Neural cell (in vitro differentiated cells): ENCODE measurements around the gene ZNF593. TPM values are rescaled to one million over a fixed set of nuclear protein-coding genes. Genes with fewer than 3 reads are reported as not detected.

Experiments used
- H2AFZ ChIP-seq: fragments of 200-600, 300-800 bp; sonication (generic), shearing (Covaris generic); 2 replicates; pipeline ENCODE4 v1.6.0; 2014; ENCODE audit warnings: low read depth, mild to moderate bottlenecking, antibody characterized with exemption, low read length, moderate library complexity
- H3F3A ChIP-seq: fragments of 200-600 bp; shearing (Covaris generic); 2 replicates; pipeline ENCODE4 v1.6.1; 2016; ENCODE audit warnings: mild to moderate bottlenecking, moderate library complexity, mixed read lengths, antibody characterized with exemption, low read length; ENCODE audit not compliant: insufficient read depth, poor library complexity, severe bottlenecking
- H3K27ac ChIP-seq: fragments of 200-600, 300-800 bp; sonication (generic), shearing (Covaris generic); 2 replicates; pipeline ENCODE4 v1.5.1; 2014; ENCODE audit warnings: mild to moderate bottlenecking, low read length, moderate library complexity
- H3K27me3 ChIP-seq: fragments of 300-800, 200-600 bp; sonication (generic), shearing (Covaris generic); 2 replicates; pipeline ENCODE4 v1.6.0; 2014; ENCODE audit warnings: mild to moderate bottlenecking, low read depth, low read length, moderate library complexity; ENCODE audit not compliant: insufficient read depth
- H3K36me3 ChIP-seq: fragments of 300-800, 200-600 bp; sonication (generic), shearing (Covaris generic); 2 replicates; pipeline ENCODE4 v1.5.1; 2014; ENCODE audit warnings: mild to moderate bottlenecking, antibody characterized with exemption, low read length, moderate library complexity; ENCODE audit not compliant: insufficient read depth
- H3K4me2 ChIP-seq: fragments of 300-800, 200-600 bp; sonication (generic), shearing (Covaris generic); 2 replicates; pipeline ENCODE4 v1.6.0; 2014; ENCODE audit warnings: mild to moderate bottlenecking, low read length
- H3K4me3 ChIP-seq: fragments of 300-800, 200-600 bp; sonication (generic), shearing (Covaris generic); 2 replicates; pipeline ENCODE4 v1.5.1; 2014; ENCODE audit warnings: mild to moderate bottlenecking, low read length, moderate library complexity
- H3K79me2 ChIP-seq: fragments of 200-600 bp; shearing (Covaris generic); replicated peaks from 2 replicates; pipeline ENCODE4 v1.6.0; 2014; ENCODE audit warnings: mild to moderate bottlenecking, low read length, moderate library complexity; ENCODE audit not compliant: insufficient read depth
- H3K9ac ChIP-seq: fragments of 300-800, 200-600 bp; sonication (generic), shearing (Covaris generic); 2 replicates; pipeline ENCODE4 v1.6.1; 2016; ENCODE audit warnings: mild to moderate bottlenecking, low read length, mixed read lengths
- H3K9me2 ChIP-seq: fragments of 200-600 bp; shearing (Covaris generic); 2 replicates; pipeline ENCODE4 v1.6.1; 2016; ENCODE audit warnings: mild to moderate bottlenecking, low read length, mixed read lengths; ENCODE audit not compliant: insufficient read depth
- H3K9me3 ChIP-seq: fragments of 200-600, 300-800 bp; sonication (generic), shearing (Covaris generic); 2 replicates; pipeline ENCODE4 v1.6.1; 2016; ENCODE audit warnings: mild to moderate bottlenecking, mixed run types, low read length, moderate library complexity, mixed read lengths
- H4K20me1 ChIP-seq: fragments of 200-600 bp; shearing (Covaris generic); 2 replicates; pipeline ENCODE4 v1.6.1; 2016; ENCODE audit warnings: mild to moderate bottlenecking, mixed run types; ENCODE audit not compliant: insufficient read depth
- EP300 ChIP-seq: fragments of 450-650 bp; conservative IDR thresholded peaks from 2 replicates; pipeline ENCODE4 v1.6.1; 2014; ENCODE audit warnings: antibody characterized with exemption, mild to moderate bottlenecking, moderate library complexity; ENCODE audit not compliant: poor library complexity, severe bottlenecking
- EZH2 ChIP-seq: fragments of 200-600, 300-800 bp; shearing (Covaris generic), sonication (generic); IDR thresholded peaks from 2 replicates; pipeline ENCODE4 v1.6.1; 2014; ENCODE audit warnings: antibody characterized with exemption, low read length, borderline replicate concordance, mild to moderate bottlenecking; ENCODE audit not compliant: insufficient read depth, poor library complexity, severe bottlenecking
- MXI1 ChIP-seq: fragments of 450-650 bp; conservative IDR thresholded peaks from 2 replicates; pipeline ENCODE4 v1.6.1; 2014; ENCODE audit warnings: antibody characterized with exemption, mild to moderate bottlenecking; ENCODE audit not compliant: poor library complexity, severe bottlenecking
- POLR2AphosphoS5 ChIP-seq: IDR thresholded peaks from 2 replicates; pipeline ENCODE4 v1.6.1; 2012
- RAD21 ChIP-seq: fragments of 450-650 bp; conservative IDR thresholded peaks from 2 replicates; pipeline ENCODE4 v1.6.1; 2014; ENCODE audit warnings: antibody characterized with exemption, mild to moderate bottlenecking, moderate library complexity
- SMC3 ChIP-seq: fragments of 450-650 bp; conservative IDR thresholded peaks from 2 replicates; pipeline ENCODE4 v1.6.1; 2014; ENCODE audit warnings: antibody characterized with exemption, mild to moderate bottlenecking, moderate library complexity; ENCODE audit not compliant: poor library complexity
- TAF1 ChIP-seq: IDR thresholded peaks from 2 replicates; pipeline ENCODE4 v1.6.1; 2012; ENCODE audit warnings: low read depth
- polyA plus RNA-seq: library from polyadenylated mRNA; depleted of rRNA; stranded (reverse); fragments of >200 nt; gene quantifications from 2 replicates; pipeline ENCODE4 v1.2.3, GENCODE V29; 2014
- TF ChIP-seq, protein P1 (sequence below): IDR thresholded peaks from 2 replicates; pipeline ENCODE4 v1.6.1; 2012; ENCODE audit warnings: borderline replicate concordance
- TF ChIP-seq, protein P2 (sequence below): fragments of 450-650 bp; IDR thresholded peaks from 2 replicates; pipeline ENCODE4 v1.5.1; 2014; ENCODE audit warnings: antibody characterized with exemption, mild to moderate bottlenecking, moderate library complexity; ENCODE audit not compliant: poor library complexity, severe bottlenecking

ZNF593 gene
- polyA plus RNA-seq, 1 donor from 2014 or later, result 25.0 TPM

DNA sequence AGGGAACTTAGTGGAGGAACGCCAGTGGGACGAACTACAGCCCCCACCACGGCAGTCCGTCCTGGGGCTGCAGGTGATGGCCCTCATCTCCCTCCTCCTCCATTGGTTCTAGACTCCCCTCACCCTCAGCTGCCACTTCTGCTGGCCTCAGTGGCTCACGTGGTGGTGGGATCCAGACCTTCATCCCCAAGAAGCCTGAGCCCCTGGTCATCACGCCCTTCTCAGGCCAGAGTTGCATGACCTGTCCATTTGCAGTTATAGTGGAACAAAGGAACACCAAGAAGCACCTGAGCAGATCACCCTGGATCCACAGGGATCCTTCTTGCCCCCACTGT is 23.8 kb upstream of the ZNF593 start:
- Histone ChIP-seq H3K27ac (no peak overlapping the region), H3K9me2 (no peaks in the 10 kb centered on the region), H3K36me3 (no peaks in the 10 kb centered on the region), H3K9ac (no peak overlapping the region), H3K9me3 (no peaks in the 10 kb centered on the region), H3K4me2 (no peak overlapping the region), H3K27me3 (no peaks in the 10 kb centered on the region), H2AFZ (no peak overlapping the region), H4K20me1 (no peaks in the 10 kb centered on the region), H3F3A (no peaks in the 10 kb centered on the region), H3K79me2 (no peaks in the 10 kb centered on the region), H3K4me3 (no peak overlapping the region)
- TF ChIP-seq TAF1 (no peak), POLR2AphosphoS5 (no peak), MXI1 (no peak), RAD21 (no peak), SMC3 (no peak), EZH2 (no peak), EP300 (no peak)
- TF ChIP-seq, protein P1, sequence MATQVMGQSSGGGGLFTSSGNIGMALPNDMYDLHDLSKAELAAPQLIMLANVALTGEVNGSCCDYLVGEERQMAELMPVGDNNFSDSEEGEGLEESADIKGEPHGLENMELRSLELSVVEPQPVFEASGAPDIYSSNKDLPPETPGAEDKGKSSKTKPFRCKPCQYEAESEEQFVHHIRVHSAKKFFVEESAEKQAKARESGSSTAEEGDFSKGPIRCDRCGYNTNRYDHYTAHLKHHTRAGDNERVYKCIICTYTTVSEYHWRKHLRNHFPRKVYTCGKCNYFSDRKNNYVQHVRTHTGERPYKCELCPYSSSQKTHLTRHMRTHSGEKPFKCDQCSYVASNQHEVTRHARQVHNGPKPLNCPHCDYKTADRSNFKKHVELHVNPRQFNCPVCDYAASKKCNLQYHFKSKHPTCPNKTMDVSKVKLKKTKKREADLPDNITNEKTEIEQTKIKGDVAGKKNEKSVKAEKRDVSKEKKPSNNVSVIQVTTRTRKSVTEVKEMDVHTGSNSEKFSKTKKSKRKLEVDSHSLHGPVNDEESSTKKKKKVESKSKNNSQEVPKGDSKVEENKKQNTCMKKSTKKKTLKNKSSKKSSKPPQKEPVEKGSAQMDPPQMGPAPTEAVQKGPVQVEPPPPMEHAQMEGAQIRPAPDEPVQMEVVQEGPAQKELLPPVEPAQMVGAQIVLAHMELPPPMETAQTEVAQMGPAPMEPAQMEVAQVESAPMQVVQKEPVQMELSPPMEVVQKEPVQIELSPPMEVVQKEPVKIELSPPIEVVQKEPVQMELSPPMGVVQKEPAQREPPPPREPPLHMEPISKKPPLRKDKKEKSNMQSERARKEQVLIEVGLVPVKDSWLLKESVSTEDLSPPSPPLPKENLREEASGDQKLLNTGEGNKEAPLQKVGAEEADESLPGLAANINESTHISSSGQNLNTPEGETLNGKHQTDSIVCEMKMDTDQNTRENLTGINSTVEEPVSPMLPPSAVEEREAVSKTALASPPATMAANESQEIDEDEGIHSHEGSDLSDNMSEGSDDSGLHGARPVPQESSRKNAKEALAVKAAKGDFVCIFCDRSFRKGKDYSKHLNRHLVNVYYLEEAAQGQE, result no peak
- TF ChIP-seq, protein P2, sequence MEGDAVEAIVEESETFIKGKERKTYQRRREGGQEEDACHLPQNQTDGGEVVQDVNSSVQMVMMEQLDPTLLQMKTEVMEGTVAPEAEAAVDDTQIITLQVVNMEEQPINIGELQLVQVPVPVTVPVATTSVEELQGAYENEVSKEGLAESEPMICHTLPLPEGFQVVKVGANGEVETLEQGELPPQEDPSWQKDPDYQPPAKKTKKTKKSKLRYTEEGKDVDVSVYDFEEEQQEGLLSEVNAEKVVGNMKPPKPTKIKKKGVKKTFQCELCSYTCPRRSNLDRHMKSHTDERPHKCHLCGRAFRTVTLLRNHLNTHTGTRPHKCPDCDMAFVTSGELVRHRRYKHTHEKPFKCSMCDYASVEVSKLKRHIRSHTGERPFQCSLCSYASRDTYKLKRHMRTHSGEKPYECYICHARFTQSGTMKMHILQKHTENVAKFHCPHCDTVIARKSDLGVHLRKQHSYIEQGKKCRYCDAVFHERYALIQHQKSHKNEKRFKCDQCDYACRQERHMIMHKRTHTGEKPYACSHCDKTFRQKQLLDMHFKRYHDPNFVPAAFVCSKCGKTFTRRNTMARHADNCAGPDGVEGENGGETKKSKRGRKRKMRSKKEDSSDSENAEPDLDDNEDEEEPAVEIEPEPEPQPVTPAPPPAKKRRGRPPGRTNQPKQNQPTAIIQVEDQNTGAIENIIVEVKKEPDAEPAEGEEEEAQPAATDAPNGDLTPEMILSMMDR, result no peak

DNA sequence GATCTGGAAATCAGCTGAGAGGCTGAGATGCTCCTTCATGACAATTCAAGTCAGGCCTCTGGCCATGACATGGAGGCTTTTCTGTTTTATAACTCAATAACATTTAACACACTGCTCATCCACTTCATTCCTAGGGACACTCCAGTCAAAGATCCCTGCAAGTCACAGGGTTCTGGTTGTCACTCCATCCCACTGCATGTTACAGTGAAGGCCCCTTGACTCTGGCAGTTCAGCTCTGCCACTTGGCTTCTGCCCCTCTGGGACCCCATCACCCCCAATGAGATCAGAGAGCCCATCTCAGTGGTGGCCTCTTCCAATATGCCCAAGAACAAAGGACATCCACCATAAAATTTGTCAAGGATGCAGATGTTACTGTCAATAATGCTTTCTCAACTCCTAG is 20.8 kb upstream of the ZNF593 start:
- Histone ChIP-seq H3K9me3 (no peaks in the 10 kb centered on the region), H3K9ac (no peak overlapping the region), H3K4me2 (no peak overlapping the region), H3K4me3 (no peak overlapping the region), H2AFZ (no peak overlapping the region), H4K20me1 (no peaks in the 10 kb centered on the region), H3K27ac (no peak overlapping the region), H3F3A (no peaks in the 10 kb centered on the region), H3K9me2 (no peaks in the 10 kb centered on the region), H3K27me3 (no peaks in the 10 kb centered on the region), H3K36me3 (no peaks in the 10 kb centered on the region), H3K79me2 (no peaks in the 10 kb centered on the region)
- TF ChIP-seq, protein P1, result no peak
- TF ChIP-seq SMC3, result no peak
